Astrocyte (in vitro differentiated cells and primary cell): ENCODE results near the gene LRRTM4.

Experiments used
- CTCF ChIP-seq: IDR thresholded peaks from 2 replicates; pipeline ENCODE4 v1.5.1; 2011; ENCODE audit warnings: low read depth, mild to moderate bottlenecking, inconsistent platforms, low read length, moderate library complexity; ENCODE audit not compliant: insufficient read depth
- EZH2 ChIP-seq: IDR thresholded peaks from 2 replicates; pipeline ENCODE4 v1.6.1; 2012; ENCODE audit warnings: mild to moderate bottlenecking, low read length, inconsistent platforms; ENCODE audit not compliant: insufficient read depth

GRCh38 chr2:77005522-77005921 lies 516.7 kb downstream of the LRRTM4 start:
- TF ChIP-seq CTCF = no peak
- TF ChIP-seq EZH2 = no peak
